ENCODE data around the gene FANCC. TPM values are rescaled to one million over a fixed set of nuclear protein-coding genes. Genes with fewer than 3 reads are reported as not detected.

FANCC gene
- total RNA-seq, 1 donor: 5.4 TPM

DNA sequence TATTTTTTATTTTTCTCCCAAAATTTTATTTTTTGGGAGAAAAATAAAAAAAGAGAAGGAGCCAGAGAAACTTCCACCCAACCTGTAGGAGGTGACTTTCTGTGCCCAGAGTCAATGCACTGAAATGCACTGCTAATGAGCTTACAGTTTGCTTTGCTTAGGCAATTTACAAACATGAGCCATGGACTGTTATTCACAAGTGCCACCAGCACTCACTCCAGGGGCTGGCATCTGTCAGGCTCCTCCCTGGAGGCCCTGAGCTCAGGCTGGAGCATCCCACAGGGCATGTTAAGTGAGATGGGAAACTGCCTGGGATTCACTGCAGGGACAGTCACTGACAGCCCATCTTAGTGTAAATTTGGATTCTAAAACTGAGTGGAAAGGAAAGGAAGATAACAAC, 74.9 kb downstream of the FANCC start:
- Histone ChIP-seq H2AFZ (ENCODE audit: low read length) (no peak overlapping the region), H3K27me3 (ENCODE audit: insufficient read depth, low read length) (no peaks in the 10 kb centered on the region), H3K27ac (ENCODE audit: low read depth, low read length) (no peak overlapping the region), H3K36me3 (ENCODE audit: insufficient read depth, low read length) (no peaks in the 10 kb centered on the region), H4K20me1 (ENCODE audit: insufficient read depth, low read length) (no peaks in the 10 kb centered on the region), H3K79me2 (ENCODE audit: insufficient read depth, low read length) (no peaks in the 10 kb centered on the region), H3K4me3 (ENCODE audit: insufficient read depth, low read length) (no peak overlapping the region), H3K4me1 (ENCODE audit: insufficient read depth, low read length) (no peaks in the 10 kb centered on the region), H3K9me3 (ENCODE audit: low read depth, low read length) (no peaks in the 10 kb centered on the region), H3K4me2 (ENCODE audit: insufficient read depth, low read length) (no peak overlapping the region)
- DNase-seq (ENCODE audit: insufficient read length, low spot score, missing footprints): no peak
- TF ChIP-seq, protein P1, sequence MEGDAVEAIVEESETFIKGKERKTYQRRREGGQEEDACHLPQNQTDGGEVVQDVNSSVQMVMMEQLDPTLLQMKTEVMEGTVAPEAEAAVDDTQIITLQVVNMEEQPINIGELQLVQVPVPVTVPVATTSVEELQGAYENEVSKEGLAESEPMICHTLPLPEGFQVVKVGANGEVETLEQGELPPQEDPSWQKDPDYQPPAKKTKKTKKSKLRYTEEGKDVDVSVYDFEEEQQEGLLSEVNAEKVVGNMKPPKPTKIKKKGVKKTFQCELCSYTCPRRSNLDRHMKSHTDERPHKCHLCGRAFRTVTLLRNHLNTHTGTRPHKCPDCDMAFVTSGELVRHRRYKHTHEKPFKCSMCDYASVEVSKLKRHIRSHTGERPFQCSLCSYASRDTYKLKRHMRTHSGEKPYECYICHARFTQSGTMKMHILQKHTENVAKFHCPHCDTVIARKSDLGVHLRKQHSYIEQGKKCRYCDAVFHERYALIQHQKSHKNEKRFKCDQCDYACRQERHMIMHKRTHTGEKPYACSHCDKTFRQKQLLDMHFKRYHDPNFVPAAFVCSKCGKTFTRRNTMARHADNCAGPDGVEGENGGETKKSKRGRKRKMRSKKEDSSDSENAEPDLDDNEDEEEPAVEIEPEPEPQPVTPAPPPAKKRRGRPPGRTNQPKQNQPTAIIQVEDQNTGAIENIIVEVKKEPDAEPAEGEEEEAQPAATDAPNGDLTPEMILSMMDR (IDR thresholded peaks at IDR 0.05; ENCODE audit: extremely low read depth, low read depth, low read length): no peak

DNA sequence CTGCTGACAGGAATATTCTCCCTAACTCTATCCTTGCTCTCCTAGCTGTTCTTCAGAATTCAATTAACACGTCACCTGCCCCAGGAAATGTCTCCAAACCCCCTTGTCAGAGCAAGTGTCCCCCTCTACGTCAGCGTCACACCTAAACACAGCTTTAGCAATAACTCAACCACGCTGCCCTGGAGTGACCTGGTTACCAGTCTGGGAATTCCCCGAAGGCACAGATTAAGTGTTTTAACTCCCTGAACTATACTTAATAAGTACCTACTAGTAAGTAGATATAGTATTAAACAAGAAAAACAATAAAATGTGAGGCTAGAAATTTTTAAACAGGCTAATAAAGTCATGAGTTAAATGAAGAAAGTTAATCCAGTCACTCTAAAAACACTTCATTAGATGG, 78.4 kb downstream of the FANCC start:
- H2AFZ ChIP-seq (ENCODE audit: low read length): no peak overlapping the region
- H3K27ac ChIP-seq (ENCODE audit: low read depth, low read length): no peak overlapping the region
- no peaks in the 10 kb centered on the region for H4K20me1 ChIP-seq (ENCODE audit: insufficient read depth, low read length)
- H3K4me2 ChIP-seq (ENCODE audit: insufficient read depth, low read length): no peak overlapping the region
- no peaks in the 10 kb centered on the region for H3K9me3 ChIP-seq (ENCODE audit: low read depth, low read length)
- TF ChIP-seq, protein P1 (IDR thresholded peaks at IDR 0.05; ENCODE audit: extremely low read depth, low read depth, low read length): no peak
- no peak overlapping the region for H3K4me3 ChIP-seq (ENCODE audit: insufficient read depth, low read length)
- DNase-seq (ENCODE audit: insufficient read length, low spot score, missing footprints): no peak
- H3K79me2 ChIP-seq (ENCODE audit: insufficient read depth, low read length): no peaks in the 10 kb centered on the region
- H3K4me1 ChIP-seq (ENCODE audit: insufficient read depth, low read length): no peaks in the 10 kb centered on the region
- no peaks in the 10 kb centered on the region for H3K36me3 ChIP-seq (ENCODE audit: insufficient read depth, low read length)
- no peaks in the 10 kb centered on the region for H3K27me3 ChIP-seq (ENCODE audit: insufficient read depth, low read length)

DNA sequence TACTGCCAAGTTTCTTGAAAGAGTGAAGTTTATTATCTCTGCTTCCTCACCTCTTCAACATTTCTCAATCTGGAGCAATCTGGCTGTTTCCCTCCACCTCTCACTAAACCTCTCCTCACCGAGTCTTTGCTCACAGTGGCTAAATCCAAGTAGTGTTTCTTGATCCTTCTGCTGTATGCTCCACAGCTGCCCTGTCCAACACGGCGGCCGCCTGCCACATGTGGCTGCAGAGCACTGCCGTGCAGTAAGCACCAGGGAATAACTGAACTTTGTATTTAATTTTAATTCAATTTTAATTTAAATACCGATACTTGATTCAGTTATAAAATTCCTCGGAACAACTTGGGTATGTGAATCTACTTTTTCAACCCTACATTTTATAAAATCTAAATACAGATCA, 80.2 kb downstream of the FANCC start:
- TF ChIP-seq, protein P1 (IDR thresholded peaks at IDR 0.05; ENCODE audit: extremely low read depth, low read depth, low read length): no peak
- Histone ChIP-seq H3K4me2 (ENCODE audit: insufficient read depth, low read length) (no peak overlapping the region), H3K9me3 (ENCODE audit: low read depth, low read length) (no peaks in the 10 kb centered on the region), H3K79me2 (ENCODE audit: insufficient read depth, low read length) (no peaks in the 10 kb centered on the region), H3K27me3 (ENCODE audit: insufficient read depth, low read length) (no peaks in the 10 kb centered on the region), H3K27ac (ENCODE audit: low read depth, low read length) (no peak overlapping the region), H4K20me1 (ENCODE audit: insufficient read depth, low read length) (no peaks in the 10 kb centered on the region), H3K4me3 (ENCODE audit: insufficient read depth, low read length) (no peak overlapping the region), H3K4me1 (ENCODE audit: insufficient read depth, low read length) (no peaks in the 10 kb centered on the region), H3K36me3 (ENCODE audit: insufficient read depth, low read length) (no peaks in the 10 kb centered on the region), H2AFZ (ENCODE audit: low read length) (no peak overlapping the region)
- no peak for DNase-seq (ENCODE audit: insufficient read length, low spot score, missing footprints)

DNA sequence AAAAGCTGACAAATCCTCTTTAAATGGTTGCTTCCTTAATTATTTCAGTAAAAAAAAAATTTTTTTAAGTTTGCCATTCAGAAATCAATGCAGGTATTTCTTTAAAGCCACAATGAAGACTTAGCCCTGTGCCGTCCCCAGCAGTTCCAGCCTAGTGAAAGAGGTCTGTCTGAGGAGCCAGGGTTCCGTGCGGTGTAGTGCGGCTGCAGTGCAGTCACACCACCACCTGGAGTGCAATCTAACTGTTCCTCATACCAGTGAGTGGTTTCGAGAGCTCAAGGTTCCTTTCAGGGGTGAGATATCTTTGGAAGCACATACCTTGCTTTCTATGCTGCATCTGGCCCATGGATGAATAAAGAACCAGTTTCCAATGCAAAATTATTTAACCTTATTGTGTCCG, 87.5 kb downstream of the FANCC start:
- Histone ChIP-seq H4K20me1 (ENCODE audit: insufficient read depth, low read length) (no peaks in the 10 kb centered on the region), H3K36me3 (ENCODE audit: insufficient read depth, low read length) (no peaks in the 10 kb centered on the region), H3K4me1 (ENCODE audit: insufficient read depth, low read length) (no peaks in the 10 kb centered on the region), H3K4me3 (ENCODE audit: insufficient read depth, low read length) (no peak overlapping the region), H3K27me3 (ENCODE audit: insufficient read depth, low read length) (no peaks in the 10 kb centered on the region), H3K9me3 (ENCODE audit: low read depth, low read length) (no peaks in the 10 kb centered on the region), H3K27ac (ENCODE audit: low read depth, low read length) (no peak overlapping the region), H3K79me2 (ENCODE audit: insufficient read depth, low read length) (no peaks in the 10 kb centered on the region), H2AFZ (ENCODE audit: low read length) (no peak overlapping the region), H3K4me2 (ENCODE audit: insufficient read depth, low read length) (no peak overlapping the region)
- no peak for DNase-seq (ENCODE audit: insufficient read length, low spot score, missing footprints)
- TF ChIP-seq, protein P1 (IDR thresholded peaks at IDR 0.05; ENCODE audit: extremely low read depth, low read depth, low read length): no peak

Data from osteoblast (primary cell).